Measurements from ENCODE around the gene HNF4A. TPM values are rescaled to one million over a fixed set of nuclear protein-coding genes. Genes with fewer than 3 reads are reported as not detected.

The HNF4A gene
- polyA plus RNA-seq, 1 donor from 2014 or later = not detected

- Histone ChIP-seq H3K9me3 (ENCODE audit: low read length) (no peaks in the 10 kb centered on the region), H3F3A (ENCODE audit: insufficient read depth, low read length, poor library complexity, severe bottlenecking) (no peaks in the 10 kb centered on the region), H3K79me2 (replicated peaks; ENCODE audit: insufficient read depth, low read length) (no peaks in the 10 kb centered on the region), H3K4me2 (ENCODE audit: low read length) (no peak overlapping the region), H2AFZ (ENCODE audit: low read depth, low read length) (no peak overlapping the region), H3K9ac (ENCODE audit: low read length) (no peak overlapping the region), H4K20me1 (ENCODE audit: insufficient read depth) (no peaks in the 10 kb centered on the region), H3K27ac (ENCODE audit: low read length) (no peak overlapping the region), H3K27me3 (ENCODE audit: insufficient read depth, low read depth, low read length) (no peaks in the 10 kb centered on the region), H3K4me3 (ENCODE audit: low read length) (no peak overlapping the region), H3K9me2 (ENCODE audit: insufficient read depth, low read length) (no peaks in the 10 kb centered on the region), H3K36me3 (ENCODE audit: insufficient read depth, low read length) (no peaks in the 10 kb centered on the region)
- no peak for TF ChIP-seq MXI1 (conservative IDR thresholded peaks at IDR 0.05; ENCODE audit: poor library complexity, severe bottlenecking)
- no peak for TF ChIP-seq CTCF (IDR thresholded peaks at IDR 0.05; ENCODE audit: poor library complexity, severe bottlenecking)
- no peak for TF ChIP-seq SMC3 (conservative IDR thresholded peaks at IDR 0.05; ENCODE audit: poor library complexity)
- TF ChIP-seq EP300 (conservative IDR thresholded peaks at IDR 0.05; ENCODE audit: poor library complexity, severe bottlenecking) = no peak
- TF ChIP-seq REST (IDR thresholded peaks at IDR 0.05; ENCODE audit: borderline replicate concordance) = no peak
- no peak for TF ChIP-seq TAF1 (IDR thresholded peaks at IDR 0.05; ENCODE audit: low read depth)
- no peak for TF ChIP-seq EZH2 (IDR thresholded peaks at IDR 0.05; ENCODE audit: borderline replicate concordance, insufficient read depth, low read length, poor library complexity, severe bottlenecking)
- no peak for TF ChIP-seq POLR2AphosphoS5 (IDR thresholded peaks at IDR 0.05)
These were observed 39.4 kb downstream of the HNF4A start for GRCh38 chr20:44394702-44395460.

GRCh38 chr20:44395461-44396340 is 40.2 kb downstream of the HNF4A start:
- H3K36me3 ChIP-seq (ENCODE audit: insufficient read depth, low read length) = no peaks in the 10 kb centered on the region
- no peaks in the 10 kb centered on the region for H3K27me3 ChIP-seq (ENCODE audit: insufficient read depth, low read depth, low read length)
- H3K79me2 ChIP-seq (replicated peaks; ENCODE audit: insufficient read depth, low read length) = no peaks in the 10 kb centered on the region
- H3K27ac ChIP-seq (ENCODE audit: low read length) = no peak overlapping the region
- TF ChIP-seq EZH2 (IDR thresholded peaks at IDR 0.05; ENCODE audit: borderline replicate concordance, insufficient read depth, low read length, poor library complexity, severe bottlenecking) = no peak
- no peak for TF ChIP-seq CTCF (IDR thresholded peaks at IDR 0.05; ENCODE audit: poor library complexity, severe bottlenecking)
- TF ChIP-seq SMC3 (conservative IDR thresholded peaks at IDR 0.05; ENCODE audit: poor library complexity) = no peak
- no peak for TF ChIP-seq REST (IDR thresholded peaks at IDR 0.05; ENCODE audit: borderline replicate concordance)
- no peak for TF ChIP-seq TAF1 (IDR thresholded peaks at IDR 0.05; ENCODE audit: low read depth)
- no peak for TF ChIP-seq RAD21 (conservative IDR thresholded peaks at IDR 0.05)
- no peak for TF ChIP-seq MXI1 (conservative IDR thresholded peaks at IDR 0.05; ENCODE audit: poor library complexity, severe bottlenecking)
- no peak for TF ChIP-seq POLR2AphosphoS5 (IDR thresholded peaks at IDR 0.05)
- TF ChIP-seq EP300 (conservative IDR thresholded peaks at IDR 0.05; ENCODE audit: poor library complexity, severe bottlenecking) = no peak
- no peaks in the 10 kb centered on the region for H3K9me2 ChIP-seq (ENCODE audit: insufficient read depth, low read length)
- H3K4me3 ChIP-seq (ENCODE audit: low read length) = no peak overlapping the region
- H3K4me2 ChIP-seq (ENCODE audit: low read length) = no peak overlapping the region
- H3K9me3 ChIP-seq (ENCODE audit: low read length) = no peaks in the 10 kb centered on the region
- H3K9ac ChIP-seq (ENCODE audit: low read length) = no peak overlapping the region
- H2AFZ ChIP-seq (ENCODE audit: low read depth, low read length) = no peak overlapping the region
- no peaks in the 10 kb centered on the region for H4K20me1 ChIP-seq (ENCODE audit: insufficient read depth)
- no peaks in the 10 kb centered on the region for H3F3A ChIP-seq (ENCODE audit: insufficient read depth, low read length, poor library complexity, severe bottlenecking)
